Measurements from ENCODE around the gene CHD8. TPM values are rescaled to one million over a fixed set of nuclear protein-coding genes. Genes with fewer than 3 reads are reported as not detected.
"Not testable (repeated sequence)": the region's sequence is repeated elsewhere in the genome, so short reads cannot be mapped to it uniquely, and the experiment has no call there.

Gene CHD8
- total and polyA plus RNA-seq, 9 donors, result 27.1 to 79.3 (median 63.4) TPM

GRCh38 chr14:21382095-21382494 is 73.8 kb downstream of the CHD8 start:
- intact Hi-C loops (cut with DNase I), result loop anchor here in 1 of 4 donors (10.0 kb wide), 1 partner anchor 53 kb away; no protein-coding TSS in a partner anchor
- H3K4me3 ChIP-seq, result no peak overlapping the region
- H3K27ac ChIP-seq, result no peak overlapping the region
- no peaks in the 10 kb centered on the region for H3K9me3 ChIP-seq
- TF ChIP-seq, protein P1, sequence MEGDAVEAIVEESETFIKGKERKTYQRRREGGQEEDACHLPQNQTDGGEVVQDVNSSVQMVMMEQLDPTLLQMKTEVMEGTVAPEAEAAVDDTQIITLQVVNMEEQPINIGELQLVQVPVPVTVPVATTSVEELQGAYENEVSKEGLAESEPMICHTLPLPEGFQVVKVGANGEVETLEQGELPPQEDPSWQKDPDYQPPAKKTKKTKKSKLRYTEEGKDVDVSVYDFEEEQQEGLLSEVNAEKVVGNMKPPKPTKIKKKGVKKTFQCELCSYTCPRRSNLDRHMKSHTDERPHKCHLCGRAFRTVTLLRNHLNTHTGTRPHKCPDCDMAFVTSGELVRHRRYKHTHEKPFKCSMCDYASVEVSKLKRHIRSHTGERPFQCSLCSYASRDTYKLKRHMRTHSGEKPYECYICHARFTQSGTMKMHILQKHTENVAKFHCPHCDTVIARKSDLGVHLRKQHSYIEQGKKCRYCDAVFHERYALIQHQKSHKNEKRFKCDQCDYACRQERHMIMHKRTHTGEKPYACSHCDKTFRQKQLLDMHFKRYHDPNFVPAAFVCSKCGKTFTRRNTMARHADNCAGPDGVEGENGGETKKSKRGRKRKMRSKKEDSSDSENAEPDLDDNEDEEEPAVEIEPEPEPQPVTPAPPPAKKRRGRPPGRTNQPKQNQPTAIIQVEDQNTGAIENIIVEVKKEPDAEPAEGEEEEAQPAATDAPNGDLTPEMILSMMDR (IDR thresholded peaks at IDR 0.05), result no peak
- TF ChIP-seq POLR2A (IDR thresholded peaks at IDR 0.05) (no peak), EP300 (IDR thresholded peaks at IDR 0.05) (no peak)
- H3K27me3 ChIP-seq, result no peaks in the 10 kb centered on the region
- DNase-seq, result no peak
- H3K36me3 ChIP-seq, result no peaks in the 10 kb centered on the region
- no peaks in the 10 kb centered on the region for H3K4me1 ChIP-seq (ENCODE audit: insufficient read depth)

DNA sequence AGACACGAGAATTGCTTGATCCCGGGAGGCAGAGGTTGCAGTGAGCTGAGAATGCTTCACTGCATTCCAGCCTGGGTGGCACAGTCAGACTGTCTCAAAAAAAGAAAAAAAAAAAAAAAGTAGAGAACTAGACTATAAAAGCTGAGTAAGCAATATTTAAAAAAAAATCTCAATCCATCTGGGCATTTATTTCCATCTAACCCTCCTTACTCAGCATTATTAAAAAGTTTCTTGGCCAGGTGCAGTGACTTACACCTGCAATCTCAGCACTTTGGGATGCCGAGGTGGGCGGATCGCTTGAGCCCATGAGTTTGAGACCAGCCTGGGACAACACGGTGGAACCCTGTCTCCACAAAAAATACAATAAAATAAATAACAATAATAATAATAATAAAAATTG is 76.6 kb downstream of the CHD8 start:
- no peak for TF ChIP-seq POLR2A (IDR thresholded peaks at IDR 0.05)
- TF ChIP-seq, protein P1 (IDR thresholded peaks at IDR 0.05), result no peak
- no peak for TF ChIP-seq EP300 (IDR thresholded peaks at IDR 0.05)
- no peaks in the 10 kb centered on the region for H3K36me3 ChIP-seq
- H3K4me1 ChIP-seq (ENCODE audit: insufficient read depth), result no peaks in the 10 kb centered on the region
- no peak overlapping the region for H3K4me3 ChIP-seq
- WGBS, 3 donors, result 79 to 86% (median 85%) methylated on average over 6 of the region's 6 CpGs
- no peak for DNase-seq
- H3K9me3 ChIP-seq, result no peaks in the 10 kb centered on the region
- intact Hi-C loops (cut with DNase I), result no loop called here
- no peaks in the 10 kb centered on the region for H3K27me3 ChIP-seq
- H3K27ac ChIP-seq, result no peak overlapping the region

DNA sequence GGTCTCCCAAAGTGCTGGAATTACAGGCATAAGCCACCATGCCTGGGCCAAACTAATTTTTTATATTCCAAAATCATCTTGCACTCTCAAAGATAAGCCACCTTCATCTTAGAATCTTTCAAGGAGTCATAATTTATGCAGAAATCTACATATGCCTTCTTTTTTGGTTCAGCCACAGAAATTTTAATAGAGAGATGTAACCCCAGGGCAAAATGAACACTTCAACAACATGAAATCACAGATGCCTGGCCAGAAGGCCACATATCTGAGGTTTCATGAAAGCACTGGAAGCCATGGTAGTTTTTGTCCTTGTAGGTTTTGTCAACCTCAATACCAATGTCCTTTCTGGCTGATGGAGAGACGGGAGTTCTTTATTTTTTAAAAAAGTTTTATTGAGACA is 81.9 kb downstream of the CHD8 start:
- H3K4me3 ChIP-seq, result no peak overlapping the region
- no peaks in the 10 kb centered on the region for H3K9me3 ChIP-seq
- DNase-seq, result no peak
- H3K27ac ChIP-seq, result no peak overlapping the region
- no peaks in the 10 kb centered on the region for H3K27me3 ChIP-seq
- TF ChIP-seq, protein P1 (IDR thresholded peaks at IDR 0.05), result no peak
- TF ChIP-seq POLR2A (IDR thresholded peaks at IDR 0.05) (no peak), EP300 (IDR thresholded peaks at IDR 0.05) (no peak)
- H3K4me1 ChIP-seq (ENCODE audit: insufficient read depth), result no peaks in the 10 kb centered on the region
- WGBS, 3 donors, result 65 to 85% (median 82%) methylated on average over 1 of the region's 1 CpG
- H3K36me3 ChIP-seq, result no peaks in the 10 kb centered on the region
- intact Hi-C loops (cut with DNase I), result no loop called here

DNA sequence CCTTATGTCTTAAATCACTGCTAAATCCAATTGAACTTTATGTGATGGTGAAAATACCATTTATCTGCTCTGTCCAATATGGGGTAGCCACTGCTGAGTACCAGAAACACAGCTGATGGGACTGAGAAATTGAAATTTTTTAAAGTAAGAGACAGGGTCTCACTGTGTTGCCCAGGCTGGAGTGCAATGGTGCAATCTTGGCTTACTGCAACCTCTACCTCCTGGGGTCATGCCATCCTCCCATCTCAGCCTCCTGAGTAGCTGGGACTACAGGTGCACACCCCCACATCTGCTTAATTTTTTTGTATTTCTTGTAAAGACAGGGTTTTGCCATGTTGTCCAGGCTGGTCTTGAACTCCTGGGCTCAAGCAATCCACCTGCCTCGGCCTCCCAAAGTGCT is 83.1 kb downstream of the CHD8 start:
- intact Hi-C loops (cut with DNase I); H3K27me3 ChIP-seq; H3K27ac ChIP-seq; H3K9me3 ChIP-seq; DNase-seq; H3K36me3 ChIP-seq; H3K4me1 ChIP-seq (ENCODE audit: insufficient read depth); H3K4me3 ChIP-seq: not testable (repeated sequence)
- 93 to 97% (median 95%) methylated on average over 1 of the region's 1 CpG for WGBS, 3 donors

DNA sequence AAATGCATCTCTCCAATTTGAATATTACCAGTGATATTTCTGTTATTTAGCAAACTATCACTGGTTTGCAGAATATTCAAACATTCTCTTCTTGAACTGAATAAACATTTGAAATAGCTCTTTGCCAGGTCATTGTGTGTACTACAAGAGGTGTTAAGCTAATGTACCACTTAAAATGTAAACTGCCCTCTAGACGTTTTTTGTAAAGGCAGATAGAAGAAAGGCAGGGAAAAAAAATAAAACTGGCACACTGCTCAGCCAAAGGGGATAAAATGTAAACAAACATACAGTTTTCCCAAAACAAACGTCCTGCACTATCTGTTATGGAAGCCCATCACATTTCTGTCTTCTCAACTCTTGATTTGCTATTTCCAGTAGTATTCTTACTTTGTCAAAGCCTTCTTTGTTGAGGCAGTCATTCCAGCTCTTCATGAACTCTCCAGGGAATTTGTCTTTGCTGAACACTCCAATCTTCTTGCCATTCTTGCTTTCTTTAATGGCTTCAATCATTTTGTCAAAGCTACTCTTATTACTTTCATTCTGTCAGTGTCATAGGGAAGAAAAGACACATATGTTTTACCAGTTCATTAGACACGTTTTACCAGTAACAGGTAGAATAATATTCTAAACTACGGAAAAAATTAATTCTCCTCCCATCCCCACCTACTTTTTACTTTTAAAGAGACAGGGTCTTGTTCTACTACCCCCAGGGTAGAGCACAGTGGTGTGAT is 85.8 kb downstream of the CHD8 start:
- H3K27ac ChIP-seq, result no peak overlapping the region
- intact Hi-C loops (cut with DNase I), result no loop called here
- TF ChIP-seq POLR2A (IDR thresholded peaks at IDR 0.05), result no peak
- no peak for TF ChIP-seq EP300 (IDR thresholded peaks at IDR 0.05)
- TF ChIP-seq, protein P1 (IDR thresholded peaks at IDR 0.05), result no peak
- 26 to 48% (median 31%) methylated on average over 4 of the region's 4 CpGs for WGBS, 3 donors
- no peaks in the 10 kb centered on the region for H3K4me1 ChIP-seq (ENCODE audit: insufficient read depth)
- no peak overlapping the region for H3K4me3 ChIP-seq
- no peak for DNase-seq
- no peaks in the 10 kb centered on the region for H3K9me3 ChIP-seq
- no peaks in the 10 kb centered on the region for H3K36me3 ChIP-seq
- no peaks in the 10 kb centered on the region for H3K27me3 ChIP-seq
